NAMALWA (cell line): ENCODE results near the gene MC3R.
"Not testable (repeated sequence)": the region's sequence is repeated elsewhere in the genome, so short reads cannot be mapped to it uniquely, and the experiment has no call there.

Source experiments
- DNase-seq: peaks from one replicate; pipeline ENCODE4 v3.0.0-alpha.2; 2015; ENCODE audit warnings: low spot score

Gene MC3R

GRCh38 chr20:56247954-56248782 lies at the start of gene MC3R:
Gene MC3R (plus strand): TSS chr20:56248732. CDS start chr20:56248844, 112 bp downstream.
- peak; percentile 55 for DNase-seq

- peak; percentile 46 for DNase-seq
These were observed 48.1 kb upstream of the MC3R start for GRCh38 chr20:56200456-56200855.

GRCh38 chr20:56202493-56203077 lies 45.9 kb upstream of the MC3R start:
- peak; percentile 7 for DNase-seq

GRCh38 chr20:56204206-56204605 lies 44.3 kb upstream of the MC3R start:
- DNase-seq, result no peak

GRCh38 chr20:56205346-56205745 lies 43.2 kb upstream of the MC3R start:
- DNase-seq, result no peak

GRCh38 chr20:56207656-56208055 lies 40.9 kb upstream of the MC3R start:
- no peak for DNase-seq

GRCh38 chr20:56208121-56208520 lies 40.4 kb upstream of the MC3R start:
- DNase-seq, result no peak

GRCh38 chr20:56211051-56211450 lies 37.5 kb upstream of the MC3R start:
- DNase-seq, result no peak

- no peak for DNase-seq
These were observed 36.4 kb upstream of the MC3R start for GRCh38 chr20:56212091-56212490.

GRCh38 chr20:56213321-56213720 lies 35.2 kb upstream of the MC3R start:
- no peak for DNase-seq

- no peak for DNase-seq
These were observed 33.4 kb upstream of the MC3R start for GRCh38 chr20:56215115-56215514.

- no peak for DNase-seq
These were observed 30.7 kb upstream of the MC3R start for GRCh38 chr20:56217829-56218228.

- not testable (repeated sequence) for DNase-seq
These were observed 27.3 kb upstream of the MC3R start for GRCh38 chr20:56221186-56221585.

GRCh38 chr20:56222201-56222600 lies 26.3 kb upstream of the MC3R start:
- DNase-seq, result no peak

GRCh38 chr20:56222945-56223344 lies 25.6 kb upstream of the MC3R start:
- no peak for DNase-seq

- DNase-seq, result no peak
These were observed 25.2 kb upstream of the MC3R start for GRCh38 chr20:56223352-56223751.

- no peak for DNase-seq
These were observed 20.5 kb upstream of the MC3R start for GRCh38 chr20:56228021-56228420.

GRCh38 chr20:56229812-56230211 lies 18.7 kb upstream of the MC3R start:
- DNase-seq, result no peak

- DNase-seq, result no peak
These were observed 14.4 kb upstream of the MC3R start for GRCh38 chr20:56234110-56234509.

- no peak for DNase-seq
These were observed 11.2 kb upstream of the MC3R start for GRCh38 chr20:56237335-56237734.

- no peak for DNase-seq
These were observed 4.3 kb upstream of the MC3R start for GRCh38 chr20:56244259-56244658.

GRCh38 chr20:56245761-56246160 lies 2.8 kb upstream of the MC3R start:
- DNase-seq, result no peak

GRCh38 chr20:56249244-56249955 lies 868 bp downstream of the MC3R start:
- no peak for DNase-seq
